ENCODE measurements around the gene UBALD1.

DNA sequence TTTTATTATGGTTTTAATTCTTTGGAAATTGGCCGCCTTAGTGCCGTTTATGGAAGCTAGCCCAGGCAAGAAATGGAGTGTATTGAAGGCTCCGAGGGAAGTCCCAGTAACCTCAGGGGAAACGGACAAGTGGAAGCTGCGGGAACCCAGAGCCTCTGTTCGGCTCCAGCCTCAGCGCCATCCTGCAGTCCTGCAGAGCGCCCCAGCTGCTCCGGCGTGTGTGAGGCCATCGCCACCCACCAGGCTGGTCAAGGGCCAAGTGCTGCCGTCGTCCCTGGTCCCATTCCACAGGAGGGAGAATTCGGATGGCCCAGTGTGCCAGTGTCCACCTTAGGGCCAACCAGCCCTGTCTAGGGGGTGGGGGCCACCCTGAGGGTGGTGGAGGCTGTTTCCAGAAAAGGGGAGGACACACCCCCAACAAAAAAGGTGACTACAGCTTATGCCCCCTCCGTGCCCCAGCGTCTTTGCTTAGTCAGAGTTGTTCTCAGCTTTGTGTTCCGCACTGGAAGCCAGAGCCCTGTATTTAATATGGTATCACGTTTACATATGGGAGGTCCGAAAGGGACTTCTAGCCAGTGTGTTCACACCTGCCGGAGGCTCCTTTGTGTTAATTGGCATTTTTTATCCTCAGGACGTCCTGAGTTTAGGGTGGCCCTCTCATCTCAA, 22.9 kb upstream of the UBALD1 start:
- TF ChIP-seq, protein P1, sequence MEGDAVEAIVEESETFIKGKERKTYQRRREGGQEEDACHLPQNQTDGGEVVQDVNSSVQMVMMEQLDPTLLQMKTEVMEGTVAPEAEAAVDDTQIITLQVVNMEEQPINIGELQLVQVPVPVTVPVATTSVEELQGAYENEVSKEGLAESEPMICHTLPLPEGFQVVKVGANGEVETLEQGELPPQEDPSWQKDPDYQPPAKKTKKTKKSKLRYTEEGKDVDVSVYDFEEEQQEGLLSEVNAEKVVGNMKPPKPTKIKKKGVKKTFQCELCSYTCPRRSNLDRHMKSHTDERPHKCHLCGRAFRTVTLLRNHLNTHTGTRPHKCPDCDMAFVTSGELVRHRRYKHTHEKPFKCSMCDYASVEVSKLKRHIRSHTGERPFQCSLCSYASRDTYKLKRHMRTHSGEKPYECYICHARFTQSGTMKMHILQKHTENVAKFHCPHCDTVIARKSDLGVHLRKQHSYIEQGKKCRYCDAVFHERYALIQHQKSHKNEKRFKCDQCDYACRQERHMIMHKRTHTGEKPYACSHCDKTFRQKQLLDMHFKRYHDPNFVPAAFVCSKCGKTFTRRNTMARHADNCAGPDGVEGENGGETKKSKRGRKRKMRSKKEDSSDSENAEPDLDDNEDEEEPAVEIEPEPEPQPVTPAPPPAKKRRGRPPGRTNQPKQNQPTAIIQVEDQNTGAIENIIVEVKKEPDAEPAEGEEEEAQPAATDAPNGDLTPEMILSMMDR (IDR thresholded peaks at IDR 0.05 in 4 of 5, conservative IDR thresholded peaks at IDR 0.05 in 1 of 5): no peak
- TF ChIP-seq POLR2A (IDR thresholded peaks at IDR 0.05): no peak
